Stimulated activated CD4-positive, alpha-beta T cell treated with anti-CD3 and anti-CD28 coated beads, Interleukin-1b, Interleukin-23, amount 100 ng/mL, for 24 hours (primary cell): Measurements from ENCODE around the gene ASTN2.

Experiments used
- DNase-seq, 4 experiments: peaks; one replicate each; pipeline ENCODE4 v3.0.0-alpha.2; 2020; ENCODE audit warnings: low read depth in 4 of 4, low spot score in 1 of 4

The ASTN2 gene

GRCh38 chr9:117250610-117251215 lies 164.1 kb downstream of the ASTN2 start:
- DNase-seq, result no peak

DNA sequence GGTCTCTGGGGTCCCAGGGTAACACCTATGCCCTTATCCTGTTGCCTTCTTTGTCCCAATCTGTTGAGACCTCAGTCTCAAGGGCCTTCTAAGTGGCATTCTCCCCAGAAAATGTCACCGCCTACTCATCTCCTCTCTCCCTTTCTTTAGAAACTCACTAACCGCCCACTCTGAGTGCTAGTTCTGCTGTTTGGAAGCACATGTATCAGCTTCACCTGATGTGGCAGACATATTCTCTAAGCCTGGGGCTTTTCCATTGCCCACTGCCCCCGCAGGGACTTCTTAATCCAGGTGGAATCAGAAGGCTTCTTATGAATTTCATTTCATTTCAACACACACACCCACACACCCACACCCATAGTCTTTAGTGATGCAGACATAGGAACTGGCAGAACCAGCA lies 165.1 kb downstream of the ASTN2 start:
- no peak for DNase-seq

DNA sequence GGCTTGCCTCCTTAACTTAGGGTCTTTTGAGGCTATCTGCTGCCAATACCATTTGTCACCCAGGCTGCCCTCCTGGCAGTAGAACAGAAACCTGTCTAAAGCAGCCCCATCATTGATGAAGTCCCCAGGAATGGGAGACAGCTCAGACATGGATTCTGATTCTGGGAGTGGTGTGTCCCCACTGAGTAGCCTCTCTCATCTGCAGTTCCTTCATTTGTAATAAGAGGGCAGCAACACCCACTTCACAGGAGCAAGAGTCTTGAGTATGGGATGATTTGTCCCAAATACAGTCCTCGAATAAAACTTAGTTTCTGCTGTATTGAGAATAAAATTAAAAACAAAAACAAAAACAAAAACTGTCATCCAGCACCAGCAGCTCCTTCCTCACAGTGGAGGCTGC lies 167.6 kb downstream of the ASTN2 start:
- no peak for DNase-seq

GRCh38 chr9:117245175-117245829 lies 169.6 kb downstream of the ASTN2 start:
- DNase-seq, result no peak

GRCh38 chr9:117242082-117242481 lies 172.8 kb downstream of the ASTN2 start:
- no peak for DNase-seq

DNA sequence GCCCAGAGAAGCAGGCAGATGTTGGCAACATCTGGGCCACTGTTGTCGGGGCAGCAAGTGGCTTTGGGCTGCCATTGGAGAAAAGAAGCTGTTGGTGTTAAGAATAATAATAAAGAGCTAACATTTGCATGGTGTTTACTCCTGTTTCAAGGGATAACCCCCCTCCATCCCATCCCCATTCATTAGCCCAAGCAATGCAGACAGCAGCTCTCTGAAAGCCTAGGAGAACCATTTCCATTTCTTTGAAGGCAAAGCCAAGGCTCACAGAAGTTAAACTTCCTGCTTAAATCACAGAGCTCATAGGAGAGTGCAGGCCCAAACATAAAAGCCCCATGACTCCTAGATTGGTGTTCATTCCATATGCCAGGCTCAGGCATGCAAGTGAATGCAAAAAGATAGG lies 175.4 kb downstream of the ASTN2 start:
- no peak for DNase-seq

DNA sequence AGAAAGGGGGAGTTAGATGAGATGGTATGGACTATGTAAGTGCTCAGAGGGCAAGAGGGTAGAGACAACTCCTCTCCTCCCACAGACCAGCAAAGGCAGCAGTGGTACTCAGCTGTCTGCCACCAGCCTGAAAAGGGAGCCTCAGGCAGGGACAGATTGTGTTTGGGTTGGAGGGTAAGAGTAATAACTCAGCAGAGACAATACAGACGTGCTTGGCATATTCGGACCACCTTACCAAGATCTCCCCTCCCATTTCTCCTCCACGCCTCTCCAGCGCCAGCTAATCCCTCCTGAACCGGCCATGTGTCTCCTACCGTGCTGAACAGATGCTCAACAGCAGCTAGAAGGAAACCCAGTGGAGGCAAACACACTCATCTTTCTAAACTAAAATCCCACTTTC lies 180.8 kb downstream of the ASTN2 start:
- DNase-seq, result no peak

DNA sequence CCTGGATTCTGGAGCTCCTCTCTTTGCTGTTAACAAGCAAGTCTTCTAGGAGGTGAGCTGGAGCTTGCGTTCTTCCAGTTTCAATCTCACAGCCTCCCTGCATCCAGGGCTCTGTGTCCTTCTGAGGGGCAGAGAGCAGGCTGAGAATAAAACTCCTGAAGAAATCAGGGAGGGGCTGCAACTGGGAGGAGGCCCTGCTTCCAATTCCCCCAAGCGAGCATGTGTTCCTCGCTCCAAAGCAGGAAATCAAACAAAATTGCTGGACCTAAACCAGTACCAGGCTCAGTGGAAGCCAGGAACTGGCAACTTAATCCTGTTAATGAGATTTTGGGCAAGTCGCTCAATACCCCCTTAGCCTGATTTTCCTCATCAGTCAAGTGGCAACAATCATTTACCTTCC lies 181.8 kb downstream of the ASTN2 start:
- DNase-seq, result no peak

- no peak for DNase-seq
These were observed 182.6 kb downstream of the ASTN2 start for GRCh38 chr9:117232281-117232680.

GRCh38 chr9:117231012-117231411 lies 183.8 kb downstream of the ASTN2 start:
- no peak for DNase-seq

DNA sequence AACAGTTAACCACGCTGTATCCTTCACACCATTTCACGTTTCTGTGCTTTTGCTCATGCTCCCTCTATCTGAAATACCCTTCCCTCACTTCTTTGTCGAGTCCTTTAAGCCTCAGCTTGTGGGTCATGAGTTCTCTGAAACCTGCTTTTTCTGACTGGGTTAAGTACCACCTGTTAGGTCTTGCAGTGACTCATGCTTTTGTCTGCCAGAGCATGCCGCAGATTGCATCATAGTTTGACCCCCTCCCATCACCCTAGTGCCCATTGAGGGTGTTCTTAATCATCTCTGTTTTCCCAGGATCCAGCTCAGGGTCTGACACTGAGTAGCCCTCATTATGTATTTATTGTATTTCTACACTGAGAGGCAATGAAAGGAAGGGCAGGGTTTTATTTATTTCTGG lies 190.2 kb downstream of the ASTN2 start:
- DNase-seq, result no peak

DNA sequence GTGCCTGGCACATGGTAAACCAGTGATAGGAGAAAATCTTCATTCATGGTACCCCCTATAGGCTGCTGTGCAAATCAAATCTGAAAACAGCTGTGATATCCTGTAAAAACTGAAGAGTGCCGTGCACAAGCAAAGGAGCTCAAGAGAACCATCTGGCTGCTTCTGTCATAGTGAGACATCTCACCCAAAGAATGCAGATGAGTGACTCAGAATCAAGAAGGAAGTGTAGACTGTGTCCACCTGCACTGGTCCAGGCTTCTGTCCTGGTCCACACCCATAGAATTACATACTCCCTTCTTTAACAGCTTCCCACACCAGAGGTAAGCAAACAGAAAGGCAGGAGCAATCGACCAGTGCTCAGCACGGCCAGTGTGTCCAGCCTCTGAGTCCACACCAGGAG lies 195.9 kb downstream of the ASTN2 start:
- DNase-seq, result no peak

GRCh38 chr9:117214416-117214815 lies 200.4 kb downstream of the ASTN2 start:
- no peak for DNase-seq

- DNase-seq, result no peak
These were observed 203.6 kb downstream of the ASTN2 start for GRCh38 chr9:117211280-117211679.

GRCh38 chr9:117205806-117206205 lies 209.1 kb downstream of the ASTN2 start:
- DNase-seq, result no peak

DNA sequence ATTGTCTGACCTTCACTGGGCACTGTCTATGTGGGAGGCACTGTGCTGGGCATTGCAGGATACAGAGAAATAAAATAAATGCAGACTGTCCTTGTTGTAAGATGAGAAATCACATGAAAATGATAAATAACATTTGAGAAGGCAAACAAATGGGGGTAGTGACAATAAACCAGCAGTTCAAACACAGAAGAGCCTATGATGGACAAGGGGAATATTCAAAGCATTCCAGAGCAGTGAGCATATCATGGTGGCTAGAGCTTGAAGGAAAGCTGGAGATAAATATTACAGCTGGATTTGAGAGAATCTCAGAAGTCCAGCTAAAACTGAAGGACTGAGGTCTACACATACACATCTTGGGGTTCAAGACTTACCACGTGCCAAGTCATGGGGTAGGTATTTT lies 209.9 kb downstream of the ASTN2 start:
- no peak for DNase-seq

DNA sequence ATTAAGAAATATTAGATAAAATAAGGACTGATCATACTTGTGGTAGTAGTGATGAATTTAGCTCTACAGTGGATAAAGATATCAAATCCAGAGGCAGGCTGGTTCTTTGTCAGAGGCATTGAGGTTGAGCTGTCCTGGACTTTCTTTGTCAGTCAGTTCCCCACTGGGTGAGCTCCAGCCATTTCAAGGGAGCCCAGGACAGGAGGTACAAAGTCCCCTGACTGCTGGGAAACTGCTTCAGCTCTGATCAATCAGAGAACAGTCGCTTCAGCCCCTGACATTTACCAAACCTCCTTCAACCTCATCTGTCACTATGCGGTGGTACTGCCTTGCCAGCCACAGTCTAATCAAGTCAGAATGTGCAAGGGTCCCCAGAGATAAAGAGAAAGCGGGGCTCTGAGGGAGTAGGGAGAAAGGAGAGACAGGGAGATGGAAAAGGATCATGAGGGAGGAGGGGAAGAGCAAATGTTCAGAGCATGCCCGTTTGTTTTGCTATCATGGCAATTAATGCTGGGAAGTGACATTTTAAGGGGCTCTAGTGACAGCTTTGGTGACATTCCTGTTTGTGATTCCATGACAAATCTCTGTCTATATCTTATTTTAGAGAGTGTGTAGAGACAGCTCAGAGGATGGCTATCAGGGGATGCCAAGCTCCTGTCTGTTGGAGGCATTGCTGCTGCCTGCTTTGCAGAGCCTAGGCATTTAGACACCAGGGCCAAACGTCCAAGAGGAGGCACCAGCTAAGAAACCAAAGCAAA lies 223.2 kb downstream of the ASTN2 start:
- no peak for DNase-seq

- DNase-seq, result no peak
These were observed 225.7 kb downstream of the ASTN2 start for GRCh38 chr9:117189121-117189520.

DNA sequence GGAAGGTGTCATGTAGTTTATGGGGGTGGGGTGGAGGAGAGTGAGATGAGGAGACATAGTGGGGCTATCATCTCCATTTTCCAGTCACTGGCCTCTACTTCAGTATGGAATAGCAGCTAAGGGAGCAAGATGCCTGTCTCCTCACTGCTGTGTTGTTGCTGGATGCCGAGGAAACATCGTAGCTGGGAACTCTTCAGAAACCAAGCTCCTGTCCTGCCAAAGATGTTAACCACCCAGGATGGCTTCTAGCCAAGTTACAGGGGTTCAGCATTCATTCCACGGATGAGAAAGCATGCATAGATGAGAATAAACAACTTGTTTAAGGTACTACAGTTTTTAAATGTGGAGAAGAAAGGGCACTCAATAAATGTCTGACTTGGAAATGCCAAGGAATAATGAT lies 226.5 kb downstream of the ASTN2 start:
- DNase-seq, result no peak

DNA sequence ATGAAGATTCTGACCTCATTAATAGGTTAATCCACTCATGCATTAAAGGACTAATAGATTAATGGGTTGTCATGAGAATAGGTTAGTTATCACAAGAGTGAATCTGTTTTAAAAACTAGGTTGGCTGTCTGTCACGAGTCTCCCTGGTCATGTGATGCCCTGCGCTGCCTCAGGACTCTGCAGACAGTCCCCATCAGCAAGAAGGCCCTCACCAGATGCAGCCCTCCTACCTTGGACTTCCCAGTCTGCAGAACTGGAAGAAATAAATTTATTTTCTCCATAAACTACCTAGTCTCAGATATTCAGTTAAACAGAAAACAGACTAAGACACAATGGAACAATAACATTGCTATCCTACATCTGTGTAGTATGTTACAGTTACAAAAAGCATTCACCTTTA lies 227.4 kb downstream of the ASTN2 start:
- DNase-seq, result no peak

DNA sequence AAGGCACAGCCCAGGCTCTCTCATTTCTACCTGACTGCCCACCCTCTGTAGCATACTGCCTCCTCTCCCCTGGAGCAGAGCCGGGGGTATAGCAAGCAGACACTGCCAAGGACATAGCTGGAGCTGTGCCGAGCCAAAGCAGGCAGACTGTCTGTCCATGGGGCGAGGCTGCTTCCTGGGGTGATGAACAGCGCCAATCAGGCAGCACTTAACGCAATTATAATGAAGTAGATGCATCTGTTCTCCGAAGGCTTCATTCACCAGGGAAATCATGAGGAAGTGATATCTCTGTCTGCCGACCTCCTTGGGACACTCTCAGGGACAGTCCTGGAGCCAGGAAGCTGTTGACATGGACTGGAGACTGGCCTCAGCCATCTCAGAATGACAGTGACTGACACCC lies 230.7 kb downstream of the ASTN2 start:
- no peak for DNase-seq

DNA sequence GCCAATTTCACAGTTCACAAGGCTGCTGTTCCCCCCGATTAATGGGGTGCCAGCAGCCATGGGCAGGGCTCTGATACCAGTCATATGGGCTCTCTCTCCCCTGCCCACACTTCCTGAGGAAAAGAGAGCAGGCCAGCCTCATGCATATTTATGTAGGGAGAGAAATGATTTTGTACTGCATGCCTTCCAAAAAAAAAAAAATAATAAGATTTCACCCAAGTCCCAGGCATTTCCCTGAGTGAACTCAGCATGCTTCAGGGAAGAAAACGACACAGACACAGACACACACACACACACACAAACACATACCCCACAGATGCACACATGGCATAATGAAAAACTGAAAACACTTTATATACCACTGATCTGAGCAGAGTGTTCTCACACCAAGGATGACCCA lies 232.8 kb downstream of the ASTN2 start:
- no peak for DNase-seq
